ENCODE measurements around the gene PITPNM3. TPM values are rescaled to one million over a fixed set of nuclear protein-coding genes. Genes with fewer than 3 reads are reported as not detected.

PITPNM3 gene
- total RNA-seq, 1 experiment from 2014 or later, result 0.44 TPM

GRCh38 chr17:6554871-6555330 lies 1.5 kb downstream of the PITPNM3 start:
- no peak overlapping the region for H3K27ac ChIP-seq (ENCODE audit: low read length)
- intact Hi-C loops (cut with micrococcal nuclease; ENCODE audit: unreplicated experiment) (no loop called here), in situ Hi-C loops (cut with HindIII; ENCODE audit: low pct_unique_long_range_greater_than_20kb, low sequenced_read_pairs) (no loop called here)
- no peaks in the 10 kb centered on the region for H3K36me3 ChIP-seq (ENCODE audit: control insufficient read depth, insufficient read depth, low read length)
- ATAC-seq, result peak; percentile 23; the same call in 1 of the 2 replicates
- H3K27me3 ChIP-seq (ENCODE audit: control insufficient read depth, insufficient read depth, low read length), result peaks cover 6% of the 10 kb centered on the region
- no TSS peak for BruUV-seq (replicated peaks)
- ChIA-PET POLR2A (no interaction called here), CTCF (no interaction called here)
- no peak overlapping the region for H3K4me3 ChIP-seq (ENCODE audit: low read depth in 2 of 2, low read length in 2 of 2)
- no peaks in the 10 kb centered on the region for H3K9me3 ChIP-seq (ENCODE audit: control insufficient read depth, insufficient read depth, low read depth, low read length)
- H3K4me1 ChIP-seq (ENCODE audit: control insufficient read depth, insufficient read depth, low read length), result no peaks in the 10 kb centered on the region; the same call in 1 of the 2 replicates
- no peak for DNase-seq (ENCODE audit: low read depth, low spot score)
- TF ChIP-seq SIN3A (IDR thresholded peaks at IDR 0.05; ENCODE audit: borderline replicate concordance, insufficient read depth, low read depth, low read length), result no peak
- TF ChIP-seq TCF7L2 (IDR thresholded peaks at IDR 0.05; ENCODE audit: low read depth, low read length), result no peak
- no peak for TF ChIP-seq REST (IDR thresholded peaks at IDR 0.05; ENCODE audit: insufficient read depth in 1 of 2, low read depth in 2 of 2, low read length in 1 of 2)
- no peak for TF ChIP-seq CTCF (IDR thresholded peaks at IDR 0.05)
- no peak for TF ChIP-seq POLR2AphosphoS5 (IDR thresholded peaks at IDR 0.05; ENCODE audit: low read depth, low read length)

- H3K27me3 ChIP-seq (ENCODE audit: control insufficient read depth, insufficient read depth, low read length), result peaks cover 6% of the 10 kb centered on the region
- no TSS peak for BruUV-seq (replicated peaks)
- H3K36me3 ChIP-seq (ENCODE audit: control insufficient read depth, insufficient read depth, low read length), result no peaks in the 10 kb centered on the region
- CTCF ChIA-PET, result no interaction called here
- no peak overlapping the region for H3K4me3 ChIP-seq (ENCODE audit: low read depth in 2 of 2, low read length in 2 of 2)
- ATAC-seq (no peak), DNase-seq (ENCODE audit: low read depth, low spot score) (no peak)
- in situ Hi-C loops (cut with HindIII; ENCODE audit: low pct_unique_long_range_greater_than_20kb, low sequenced_read_pairs), result no loop called here
- TF ChIP-seq SIN3A (IDR thresholded peaks at IDR 0.05; ENCODE audit: borderline replicate concordance, insufficient read depth, low read depth, low read length) (no peak), POLR2AphosphoS5 (IDR thresholded peaks at IDR 0.05; ENCODE audit: low read depth, low read length) (no peak), CTCF (IDR thresholded peaks at IDR 0.05) (no peak), REST (IDR thresholded peaks at IDR 0.05; ENCODE audit: insufficient read depth in 1 of 2, low read depth in 2 of 2, low read length in 1 of 2) (no peak), TCF7L2 (IDR thresholded peaks at IDR 0.05; ENCODE audit: low read depth, low read length) (no peak)
- H3K27ac ChIP-seq (ENCODE audit: low read length), result no peak overlapping the region
- no peaks in the 10 kb centered on the region; the same call in 1 of the 2 replicates for H3K4me1 ChIP-seq (ENCODE audit: control insufficient read depth, insufficient read depth, low read length)
- no peaks in the 10 kb centered on the region for H3K9me3 ChIP-seq (ENCODE audit: control insufficient read depth, insufficient read depth, low read depth, low read length)
- intact Hi-C loops (cut with micrococcal nuclease; ENCODE audit: unreplicated experiment), result no loop called here
- POLR2A ChIA-PET, result no interaction called here
These were observed 2.0 kb downstream of the PITPNM3 start for GRCh38 chr17:6554342-6554741.
